ENCODE measurements around the gene SEPHS2.
"Not testable (repeated sequence)": the region's sequence is repeated elsewhere in the genome, so short reads cannot be mapped to it uniquely, and the experiment has no call there.

SEPHS2 gene

DNA sequence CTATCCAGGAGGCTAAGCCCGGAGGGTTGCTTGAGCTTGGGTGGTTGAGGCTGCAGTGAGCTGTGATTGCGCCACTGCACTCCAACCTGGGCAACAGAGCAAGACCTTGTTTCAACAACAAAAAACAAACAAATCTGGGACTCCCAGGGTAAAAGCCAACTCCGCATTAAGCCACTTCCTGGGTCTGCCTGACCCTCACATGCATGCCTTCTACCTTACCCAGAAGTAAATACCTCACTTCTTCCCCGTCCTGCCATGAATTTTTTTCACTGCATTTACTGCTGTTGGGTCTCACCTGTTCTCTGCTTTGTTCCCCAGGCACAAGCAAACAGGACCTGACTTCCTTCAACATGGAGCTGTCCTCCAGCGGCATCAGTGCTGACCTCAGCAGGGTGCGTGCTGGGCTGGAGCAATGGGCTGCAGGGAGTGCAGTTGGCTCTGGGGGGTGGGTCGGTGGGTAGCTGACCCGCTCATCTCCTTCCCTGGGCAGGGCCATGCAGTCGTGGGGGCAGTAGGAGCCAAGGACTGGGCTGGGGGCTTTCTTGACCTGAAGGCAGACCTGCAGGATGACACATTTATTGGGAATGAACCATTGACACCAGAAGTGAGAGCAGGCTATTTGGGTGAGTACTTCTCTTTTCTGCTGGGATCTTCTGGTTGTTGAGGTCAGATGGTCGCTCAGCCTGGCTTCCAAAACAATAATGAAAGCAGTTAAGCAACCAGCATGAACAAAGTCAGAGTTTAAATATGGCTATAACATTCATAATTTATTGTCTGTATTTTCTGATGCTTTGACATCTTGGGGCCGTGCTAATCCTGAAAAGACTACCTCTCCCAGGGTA is 43.3 kb upstream of the SEPHS2 start:
- H3K4me3 ChIP-seq (ENCODE audit: low read depth, low read length) = no peak overlapping the region
- DNase-seq (ENCODE audit: low read depth) = no peak
- TF ChIP-seq, protein P1, sequence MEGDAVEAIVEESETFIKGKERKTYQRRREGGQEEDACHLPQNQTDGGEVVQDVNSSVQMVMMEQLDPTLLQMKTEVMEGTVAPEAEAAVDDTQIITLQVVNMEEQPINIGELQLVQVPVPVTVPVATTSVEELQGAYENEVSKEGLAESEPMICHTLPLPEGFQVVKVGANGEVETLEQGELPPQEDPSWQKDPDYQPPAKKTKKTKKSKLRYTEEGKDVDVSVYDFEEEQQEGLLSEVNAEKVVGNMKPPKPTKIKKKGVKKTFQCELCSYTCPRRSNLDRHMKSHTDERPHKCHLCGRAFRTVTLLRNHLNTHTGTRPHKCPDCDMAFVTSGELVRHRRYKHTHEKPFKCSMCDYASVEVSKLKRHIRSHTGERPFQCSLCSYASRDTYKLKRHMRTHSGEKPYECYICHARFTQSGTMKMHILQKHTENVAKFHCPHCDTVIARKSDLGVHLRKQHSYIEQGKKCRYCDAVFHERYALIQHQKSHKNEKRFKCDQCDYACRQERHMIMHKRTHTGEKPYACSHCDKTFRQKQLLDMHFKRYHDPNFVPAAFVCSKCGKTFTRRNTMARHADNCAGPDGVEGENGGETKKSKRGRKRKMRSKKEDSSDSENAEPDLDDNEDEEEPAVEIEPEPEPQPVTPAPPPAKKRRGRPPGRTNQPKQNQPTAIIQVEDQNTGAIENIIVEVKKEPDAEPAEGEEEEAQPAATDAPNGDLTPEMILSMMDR (IDR thresholded peaks at IDR 0.05; ENCODE audit: low read depth, low read length, missing control alignments) = no peak

DNA sequence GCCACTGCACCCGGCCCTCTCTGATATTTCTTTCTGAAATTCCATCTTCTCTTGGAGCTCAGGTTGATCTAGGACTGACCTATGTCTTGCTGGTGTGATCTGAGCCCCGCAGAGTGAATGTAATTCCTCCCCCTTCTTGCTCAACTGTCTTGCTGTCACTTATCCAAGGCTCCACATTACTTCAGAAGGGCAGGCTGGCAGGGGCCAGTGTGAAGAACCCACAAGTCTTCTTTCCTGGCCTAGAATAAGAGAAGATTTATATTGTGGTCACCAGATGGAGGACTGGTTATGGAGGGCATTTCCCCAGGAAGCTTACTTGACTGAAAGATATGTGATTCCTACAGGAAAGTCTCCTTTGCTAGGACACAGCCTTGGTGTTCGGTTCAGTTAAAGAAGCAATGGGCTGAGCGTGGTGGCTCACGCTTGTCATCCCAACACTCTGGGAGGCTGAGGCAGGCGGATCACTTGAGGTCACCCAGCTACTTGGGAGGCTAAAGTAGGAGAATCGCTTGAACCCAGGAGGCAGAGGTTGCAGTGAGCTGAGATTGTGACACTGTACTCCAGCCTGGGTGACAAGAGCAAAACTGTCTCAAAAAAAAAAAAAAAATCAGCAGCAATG is 40.3 kb upstream of the SEPHS2 start:
- no peak overlapping the region for H3K4me3 ChIP-seq (ENCODE audit: low read depth, low read length)
- TF ChIP-seq, protein P1 (IDR thresholded peaks at IDR 0.05; ENCODE audit: low read depth, low read length, missing control alignments) = no peak
- no peak for DNase-seq (ENCODE audit: low read depth)

DNA sequence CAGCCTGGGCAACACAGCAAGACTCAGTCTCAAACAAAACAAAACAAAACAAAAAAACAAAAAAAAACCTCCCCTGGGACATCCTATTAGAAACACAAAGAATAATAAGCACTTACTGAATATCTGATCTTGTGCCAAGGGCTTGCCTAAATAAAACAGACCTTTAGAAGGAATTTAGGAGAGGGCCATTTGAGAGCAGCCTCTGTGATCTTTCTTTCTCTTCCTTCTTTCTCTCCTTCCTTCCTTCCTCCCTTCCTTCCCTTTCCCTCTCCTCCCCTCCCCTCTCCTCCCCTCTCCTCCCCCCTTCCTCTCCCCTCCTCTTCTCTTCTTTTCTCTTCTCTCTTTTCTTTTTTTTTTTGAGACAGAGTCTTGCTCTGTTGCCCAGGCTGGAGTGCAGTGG is 39.2 kb upstream of the SEPHS2 start:
- no peak for DNase-seq (ENCODE audit: low read depth)
- H3K4me3 ChIP-seq (ENCODE audit: low read depth, low read length) = no peak overlapping the region
- TF ChIP-seq, protein P1 (IDR thresholded peaks at IDR 0.05; ENCODE audit: low read depth, low read length, missing control alignments) = no peak

DNA sequence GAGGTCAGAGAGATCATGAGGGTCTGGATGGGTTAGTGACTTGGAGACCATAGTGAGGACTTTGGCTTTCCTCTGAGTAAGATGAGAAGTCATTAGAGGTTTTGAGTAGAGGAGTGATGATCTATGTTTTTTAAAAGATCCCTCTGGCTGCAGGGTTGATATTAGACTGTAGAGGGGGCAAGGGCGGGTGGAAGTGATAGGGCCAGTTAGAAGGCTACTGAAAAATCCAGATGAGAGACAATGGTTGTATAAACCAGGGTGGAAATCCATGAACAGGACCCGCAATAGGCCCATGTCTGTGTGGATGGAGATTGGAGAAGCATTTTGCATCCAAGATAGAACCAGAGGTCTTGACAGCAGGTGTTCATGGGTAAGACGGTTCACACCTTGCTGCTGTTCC is 36.7 kb upstream of the SEPHS2 start:
- no peak overlapping the region for H3K4me3 ChIP-seq (ENCODE audit: low read depth, low read length)
- DNase-seq (ENCODE audit: low read depth) = no peak
- TF ChIP-seq, protein P1 (IDR thresholded peaks at IDR 0.05; ENCODE audit: low read depth, low read length, missing control alignments) = peak; percentile 19

DNA sequence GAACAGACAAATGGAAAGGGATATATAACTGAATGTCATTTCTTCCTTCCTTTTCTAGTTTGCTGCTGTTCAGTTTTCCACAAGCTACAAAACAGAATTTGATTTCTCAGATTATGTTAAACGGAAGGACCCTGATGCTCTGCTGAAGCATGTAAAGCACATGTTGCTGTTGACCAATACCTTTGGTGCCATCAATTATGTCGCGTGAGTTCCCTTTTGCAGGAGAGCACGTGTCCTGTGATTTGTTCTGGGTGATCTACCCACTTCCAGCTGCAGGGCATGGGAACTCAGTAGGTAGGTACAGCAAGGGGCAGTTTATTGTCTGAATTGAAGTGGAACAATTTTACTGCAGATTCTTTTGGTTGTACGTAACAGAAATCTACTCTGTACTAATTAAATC is 35.7 kb upstream of the SEPHS2 start:
- TF ChIP-seq, protein P1 (IDR thresholded peaks at IDR 0.05; ENCODE audit: low read depth, low read length, missing control alignments) = no peak
- H3K4me3 ChIP-seq (ENCODE audit: low read depth, low read length) = no peak overlapping the region
- DNase-seq (ENCODE audit: low read depth) = no peak

DNA sequence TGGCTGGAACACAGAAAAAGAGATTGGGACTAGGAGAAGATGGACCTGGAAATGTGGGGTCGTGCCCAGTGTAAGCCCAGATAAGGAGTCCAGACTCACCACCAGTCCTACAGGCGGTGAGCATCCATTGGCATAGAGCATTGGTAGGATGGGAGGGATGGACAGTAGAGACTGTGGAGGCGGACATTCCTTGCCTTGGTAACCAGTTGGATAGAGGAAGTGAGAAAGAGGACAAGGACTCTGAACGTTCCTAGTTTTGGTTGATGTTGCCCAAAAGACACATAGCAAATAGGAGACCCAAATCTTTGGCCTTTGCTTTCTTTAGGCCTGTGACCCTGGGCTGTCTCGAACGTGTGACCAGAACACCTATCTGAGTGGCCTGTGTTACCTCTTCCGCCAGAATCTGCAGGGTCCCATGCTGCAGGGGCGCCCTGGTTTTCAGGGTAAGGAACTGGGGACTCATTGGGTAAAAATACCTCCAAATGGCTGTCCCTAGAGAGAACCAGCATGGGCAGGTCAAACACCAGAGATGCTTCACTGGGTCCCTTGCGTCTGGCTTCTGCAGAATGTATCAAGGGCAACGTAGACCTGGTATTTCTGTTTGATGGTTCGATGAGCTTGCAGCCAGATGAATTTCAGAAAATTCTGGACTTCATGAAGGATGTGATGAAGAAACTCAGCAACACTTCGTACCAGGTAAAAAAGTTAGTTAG is 33.2 kb upstream of the SEPHS2 start:
- TF ChIP-seq, protein P1 (IDR thresholded peaks at IDR 0.05; ENCODE audit: low read depth, low read length, missing control alignments) = no peak
- no peak overlapping the region for H3K4me3 ChIP-seq (ENCODE audit: low read depth, low read length)
- no peak for DNase-seq (ENCODE audit: low read depth)

DNA sequence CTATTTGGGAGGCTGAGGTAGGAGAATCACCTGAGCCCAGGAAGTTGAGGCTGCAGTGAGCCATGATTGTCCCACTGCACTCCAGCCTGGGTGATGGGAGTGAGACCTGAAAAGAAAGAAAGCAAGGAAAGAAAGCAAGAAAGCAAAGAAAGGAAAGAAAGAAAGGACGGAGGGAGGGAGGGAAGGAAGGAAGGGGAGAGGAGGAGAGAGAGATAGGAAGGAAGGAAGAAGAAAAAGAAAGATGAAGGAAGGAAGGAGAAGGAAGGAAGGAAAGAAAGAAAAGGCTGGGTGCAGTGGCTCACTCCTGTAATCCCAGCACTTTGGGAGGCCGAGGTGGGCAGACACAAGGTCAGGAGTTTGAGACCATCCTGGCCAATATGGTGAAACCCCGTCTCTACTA is 32.1 kb upstream of the SEPHS2 start:
- DNase-seq (ENCODE audit: low read depth); H3K4me3 ChIP-seq (ENCODE audit: low read depth, low read length): not testable (repeated sequence)
